Measurements from ENCODE around the gene PRR7.
"Not testable (repeated sequence)": the region's sequence is repeated elsewhere in the genome, so short reads cannot be mapped to it uniquely, and the experiment has no call there.

The PRR7 gene, protein sequence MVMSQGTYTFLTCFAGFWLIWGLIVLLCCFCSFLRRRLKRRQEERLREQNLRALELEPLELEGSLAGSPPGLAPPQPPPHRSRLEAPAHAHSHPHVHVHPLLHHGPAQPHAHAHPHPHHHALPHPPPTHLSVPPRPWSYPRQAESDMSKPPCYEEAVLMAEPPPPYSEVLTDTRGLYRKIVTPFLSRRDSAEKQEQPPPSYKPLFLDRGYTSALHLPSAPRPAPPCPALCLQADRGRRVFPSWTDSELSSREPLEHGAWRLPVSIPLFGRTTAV

DNA sequence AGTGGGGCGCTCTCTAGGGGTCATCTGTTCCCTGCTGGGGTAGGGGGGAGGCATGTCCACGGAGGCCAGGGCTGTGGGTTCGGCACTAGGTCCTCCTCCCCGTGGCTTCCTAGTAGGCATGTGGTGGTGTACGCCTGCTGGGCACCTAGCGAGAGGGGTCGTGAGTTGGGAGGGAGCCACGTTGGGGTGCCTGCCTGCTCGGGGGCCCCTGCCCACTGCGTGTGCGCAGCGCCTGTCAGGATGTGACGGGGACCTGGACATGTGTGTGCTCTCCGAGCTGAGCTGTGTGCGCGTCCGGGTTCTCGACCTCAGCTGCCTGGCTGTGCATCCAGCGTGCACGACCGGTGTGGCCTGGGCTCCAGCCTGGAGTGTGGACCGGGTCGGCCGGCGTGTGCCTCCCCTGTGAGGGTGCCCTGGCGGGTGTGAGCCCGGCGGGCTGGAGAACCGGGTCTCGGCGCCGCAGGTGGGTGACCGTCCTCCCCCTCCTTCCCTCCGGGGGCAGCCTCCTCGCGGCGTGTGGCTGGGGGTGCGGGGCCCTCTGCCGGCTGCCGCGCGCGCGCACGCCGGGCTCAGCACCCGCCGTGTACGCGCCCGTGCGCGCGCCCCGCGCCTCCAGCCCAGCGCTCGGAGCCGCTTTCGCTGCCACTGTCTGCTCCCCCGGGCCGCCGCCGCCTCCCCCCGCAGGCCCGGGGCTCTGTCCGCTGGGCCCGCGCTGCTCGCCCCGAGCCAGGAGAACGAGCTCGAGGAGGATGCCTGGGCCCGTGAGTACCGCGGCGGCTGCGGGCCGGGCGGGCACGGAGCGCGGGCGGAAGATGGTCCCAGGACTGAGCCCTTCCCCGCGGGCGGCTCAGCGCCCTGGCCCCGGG lies at the start of gene PRR7:
Gene PRR7, plus strand, starts transcription at position 615 of the 866 bp plus-strand sequence. CDS start 8,254 bp downstream, outside the sequence.
- FAIRE-seq (no peak), DNase-seq (ENCODE audit: low spot score) (peak; percentile 49)

DNA sequence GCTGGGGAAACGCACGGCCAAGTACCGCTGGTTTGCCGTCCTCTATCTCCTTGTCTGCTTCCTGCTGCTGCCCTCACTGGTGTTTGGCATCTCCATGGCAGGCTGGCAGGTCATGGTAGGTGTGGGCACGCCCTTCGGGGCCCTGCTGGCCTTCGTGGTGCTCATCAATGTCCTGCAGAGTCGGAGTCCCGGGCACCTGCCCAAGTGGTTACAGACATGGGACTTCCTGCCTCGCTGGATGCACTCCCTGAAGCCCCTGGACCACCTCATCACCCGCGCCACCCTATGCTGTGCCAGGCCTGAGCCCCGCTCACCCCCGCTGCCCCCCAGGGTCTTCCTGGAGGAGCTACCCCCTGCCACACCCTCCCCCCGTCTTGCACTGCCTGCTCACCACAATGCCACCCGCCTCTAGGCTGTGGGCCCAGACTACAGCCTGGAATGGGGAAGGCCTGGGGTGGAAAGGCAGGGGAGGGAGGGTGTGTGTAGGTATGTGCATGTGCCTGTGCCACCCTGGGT lies 48.7 kb upstream of the PRR7 start:
- DNase-seq (ENCODE audit: low spot score) (no peak), FAIRE-seq (no peak)

DNA sequence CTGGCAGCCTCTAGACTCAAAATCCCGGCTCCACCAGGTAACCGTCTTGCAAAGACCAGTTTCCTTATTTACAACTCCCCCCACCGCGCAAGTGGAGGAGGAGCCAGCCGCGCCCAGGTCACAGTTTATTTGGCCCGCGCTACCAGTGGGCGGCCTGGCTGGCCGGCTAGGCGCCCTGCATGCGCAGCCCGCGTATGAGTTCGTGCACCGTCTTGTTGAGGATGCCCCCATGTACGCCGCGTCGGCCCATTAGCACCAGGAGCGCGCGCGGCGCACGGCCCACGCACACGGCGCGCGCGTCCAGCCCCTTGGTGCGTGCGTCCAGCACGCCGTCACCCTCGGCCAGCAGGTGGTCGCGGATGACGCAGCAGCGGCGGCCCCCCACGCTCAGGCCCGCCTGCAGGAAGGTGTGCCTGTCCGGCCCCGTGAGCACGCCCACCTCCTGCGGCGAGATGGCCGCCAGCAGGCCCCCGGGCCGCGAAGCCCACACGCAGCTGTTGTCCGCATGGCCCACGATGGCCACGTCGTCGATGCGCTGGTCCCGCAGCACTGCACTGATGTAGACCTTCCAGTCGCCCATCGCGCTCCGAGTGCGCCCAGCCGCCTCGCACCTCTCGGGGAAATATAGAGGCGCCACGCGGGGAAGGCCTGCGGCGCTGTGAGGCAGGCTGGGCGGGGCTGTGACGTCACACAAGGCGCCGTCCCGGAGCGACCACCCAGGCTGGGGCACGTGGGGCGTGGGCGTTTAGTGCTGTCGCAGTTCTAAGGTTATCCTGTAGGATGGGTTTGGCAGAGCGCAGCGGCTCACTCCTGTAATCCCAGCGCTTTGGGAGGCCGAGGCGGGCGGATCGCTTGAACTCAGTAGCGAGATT lies 46.4 kb upstream of the PRR7 start, which contains the start of gene PFN3:
Gene PFN3, minus strand, starts transcription at position 665 of the 872 bp plus-strand sequence. Its CDS starts 85 bp downstream, at position 580.
- no peak for FAIRE-seq
- no peak for DNase-seq (ENCODE audit: low spot score)

DNA sequence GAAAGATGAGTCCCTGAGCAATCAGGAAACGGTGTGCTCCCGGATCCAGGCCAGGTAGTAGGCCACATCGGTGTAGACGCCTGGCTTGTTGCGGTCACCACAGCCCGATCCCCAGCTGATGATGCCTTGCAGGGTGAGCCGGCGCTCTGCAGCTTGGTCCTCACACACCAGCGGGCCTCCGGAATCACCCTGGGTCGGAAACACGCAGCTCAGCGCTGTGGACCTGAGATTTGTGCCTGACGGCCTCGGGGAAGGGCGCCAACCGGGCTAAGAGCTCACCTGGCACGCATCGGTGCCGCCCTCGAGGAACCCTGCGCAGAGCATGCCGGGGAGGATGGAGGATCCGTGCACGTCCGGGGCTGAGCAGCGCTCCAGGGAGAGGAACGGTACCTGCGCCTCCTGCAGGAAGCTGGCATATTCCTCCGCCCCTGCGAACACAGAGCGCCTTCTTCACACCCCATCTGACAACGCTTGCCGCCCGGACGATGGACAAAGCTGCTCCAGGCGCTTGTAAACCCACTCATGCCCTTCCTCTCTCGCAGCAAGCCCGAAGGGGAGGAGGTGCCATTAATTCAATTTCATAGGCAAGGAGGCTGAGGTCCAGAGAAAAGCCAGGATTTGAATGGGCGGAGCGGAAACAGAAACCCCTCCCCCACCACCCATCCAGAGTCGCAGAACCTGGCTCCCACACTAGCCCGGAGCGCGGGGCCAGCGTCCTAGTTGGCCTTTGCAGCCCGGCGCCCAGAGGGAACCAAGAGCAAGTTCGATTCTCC lies 44.2 kb upstream of the PRR7 start:
- no peak for FAIRE-seq
- peak; percentile 64 for DNase-seq (ENCODE audit: low spot score)

DNA sequence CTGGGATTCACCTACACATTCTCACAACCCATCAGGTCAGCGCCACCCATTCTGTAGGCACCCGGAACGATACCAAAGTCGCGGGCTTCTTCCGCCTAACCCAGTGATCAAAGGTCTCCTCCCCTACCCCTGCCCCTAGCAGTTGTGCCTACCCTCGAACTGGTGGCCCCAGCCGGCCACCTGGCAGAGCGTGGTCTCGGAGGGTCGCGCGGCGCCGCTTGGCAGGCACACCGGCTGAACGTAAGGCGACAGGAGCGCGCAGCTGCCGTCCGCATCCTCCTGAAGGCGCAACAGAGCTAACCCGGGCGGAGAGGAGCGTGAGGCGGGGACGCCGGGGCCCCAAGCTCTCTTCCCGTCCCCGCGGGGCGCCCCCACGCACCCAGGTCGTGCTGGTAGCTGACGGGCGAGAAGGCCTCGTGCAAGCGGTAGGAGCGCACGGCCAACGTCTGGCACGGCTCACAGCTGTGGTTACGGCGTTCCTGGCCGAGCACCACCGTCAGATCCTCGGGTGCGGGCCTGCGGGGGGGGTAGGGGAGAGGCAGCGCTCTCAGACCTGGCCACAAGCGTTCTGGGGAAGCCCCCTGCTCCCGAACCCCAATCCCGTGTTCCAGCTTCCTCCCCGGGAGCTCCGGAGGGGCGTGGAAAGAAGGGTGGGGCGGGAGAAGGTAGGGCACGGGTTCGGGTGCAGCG lies 43.4 kb upstream of the PRR7 start:
- DNase-seq (ENCODE audit: low spot score) (no peak), FAIRE-seq (no peak)

DNA sequence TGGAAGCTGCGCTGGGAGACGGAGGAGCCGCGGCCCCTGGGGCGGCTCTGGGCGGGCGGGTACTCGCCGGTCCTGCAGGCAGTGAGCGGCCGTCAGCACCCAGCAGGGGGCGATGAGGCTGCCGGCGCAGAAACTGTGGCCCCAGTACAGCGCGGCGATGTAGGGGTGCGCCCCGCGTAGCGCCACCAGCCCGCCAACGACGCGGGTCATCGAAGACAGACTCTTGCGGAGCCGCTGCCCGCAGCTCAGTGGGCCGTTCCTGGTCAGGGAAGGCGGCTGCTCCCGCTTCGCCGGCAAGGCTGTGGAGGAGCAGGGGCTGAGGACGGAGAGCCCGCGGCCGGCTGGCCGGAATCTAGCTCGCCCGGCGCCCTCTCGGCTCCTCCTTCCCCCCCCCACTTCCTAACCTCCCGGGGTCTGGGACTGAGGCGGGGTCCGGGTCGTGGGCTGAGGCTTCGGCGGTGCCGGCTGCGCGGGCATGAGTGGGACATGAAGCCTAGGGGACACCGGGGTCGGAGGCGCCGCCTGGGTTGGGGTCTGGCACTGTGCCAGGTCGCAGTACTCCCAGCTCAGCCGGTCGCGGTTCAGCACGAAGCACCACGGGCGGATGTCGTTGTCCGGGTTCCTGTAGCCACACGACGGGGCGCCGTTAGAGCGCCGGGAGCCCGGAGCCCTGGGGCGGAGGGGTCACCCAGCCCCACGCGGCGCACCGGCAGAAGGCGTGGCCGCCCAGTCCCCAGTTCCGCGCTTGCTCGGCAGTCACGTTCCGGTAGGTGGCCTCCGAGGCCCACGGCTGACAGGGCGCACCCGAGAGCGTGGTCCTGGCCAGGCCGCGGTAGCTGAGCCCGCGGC lies 42.6 kb upstream of the PRR7 start:
- peak; percentile 77 for DNase-seq (ENCODE audit: low spot score)
- no peak for FAIRE-seq

DNA sequence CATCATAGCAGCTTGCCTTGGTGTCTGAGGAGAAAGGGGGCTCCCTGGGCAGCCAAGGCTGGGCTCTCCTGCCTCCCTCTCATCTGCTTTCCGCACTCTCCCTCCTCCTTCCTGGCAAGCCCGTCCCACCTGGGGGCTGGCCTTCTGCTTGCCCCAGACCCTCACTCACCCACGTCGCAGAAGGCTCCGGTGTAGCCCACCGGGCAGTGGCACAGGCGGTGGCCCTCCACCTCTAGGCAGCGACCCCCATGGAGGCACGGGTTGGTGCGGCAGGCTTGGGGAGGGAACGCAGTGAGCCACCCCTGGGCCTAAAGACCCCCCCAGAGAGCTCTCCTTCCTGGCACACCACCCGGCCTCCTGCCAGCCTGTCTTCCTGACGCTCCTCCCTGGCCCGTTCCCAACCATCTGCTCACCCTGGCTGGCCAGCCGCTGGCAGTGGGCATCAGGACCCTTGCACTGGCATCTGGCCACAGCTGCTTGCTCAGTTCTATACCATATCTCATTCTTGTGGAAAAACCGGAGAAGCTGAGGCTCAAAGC lies 41.9 kb upstream of the PRR7 start:
- no peak for FAIRE-seq
- DNase-seq (ENCODE audit: low spot score), result no peak

DNA sequence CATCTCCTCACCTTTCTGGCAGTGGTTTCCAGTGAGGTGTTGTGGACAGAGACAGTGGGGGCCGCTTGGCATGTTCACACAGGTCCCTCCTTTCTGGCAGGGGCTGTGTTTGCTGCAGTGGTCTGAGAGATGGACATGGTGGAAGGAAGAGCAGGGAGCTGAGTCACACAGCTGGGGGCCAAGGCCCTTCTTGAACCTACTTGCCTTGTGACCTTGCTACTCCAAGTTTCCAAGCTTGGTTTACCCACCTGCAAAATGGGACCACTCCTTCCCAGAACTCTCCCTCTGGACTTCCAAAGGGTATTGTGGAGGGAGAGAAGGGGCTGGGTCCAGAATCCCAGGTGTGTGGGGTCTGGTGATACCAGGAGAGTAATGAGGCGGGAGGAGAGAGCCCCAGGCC lies 41.3 kb upstream of the PRR7 start:
- DNase-seq (ENCODE audit: low spot score), result no peak
- no peak for FAIRE-seq

DNA sequence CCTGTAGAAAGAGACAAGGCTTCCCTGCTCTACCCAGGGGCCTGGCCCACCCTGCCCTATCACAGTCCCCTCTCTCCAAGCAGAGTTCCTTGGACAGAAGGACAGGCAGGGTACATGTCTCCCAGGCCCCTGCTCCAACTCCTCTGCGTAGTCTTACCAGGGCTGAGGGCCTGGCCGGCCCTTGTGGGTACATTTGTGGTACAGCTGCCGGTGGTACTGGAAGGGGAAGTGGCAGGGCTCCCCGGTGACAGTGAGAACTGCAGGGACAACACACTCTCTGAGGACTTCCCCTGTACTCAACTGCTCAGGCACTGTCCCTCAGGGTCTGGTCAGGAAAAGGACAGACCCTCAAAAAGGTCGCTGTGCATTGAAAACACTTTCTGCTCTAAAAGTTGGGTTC lies 40.8 kb upstream of the PRR7 start:
- FAIRE-seq (no peak), DNase-seq (ENCODE audit: low spot score) (no peak)

DNA sequence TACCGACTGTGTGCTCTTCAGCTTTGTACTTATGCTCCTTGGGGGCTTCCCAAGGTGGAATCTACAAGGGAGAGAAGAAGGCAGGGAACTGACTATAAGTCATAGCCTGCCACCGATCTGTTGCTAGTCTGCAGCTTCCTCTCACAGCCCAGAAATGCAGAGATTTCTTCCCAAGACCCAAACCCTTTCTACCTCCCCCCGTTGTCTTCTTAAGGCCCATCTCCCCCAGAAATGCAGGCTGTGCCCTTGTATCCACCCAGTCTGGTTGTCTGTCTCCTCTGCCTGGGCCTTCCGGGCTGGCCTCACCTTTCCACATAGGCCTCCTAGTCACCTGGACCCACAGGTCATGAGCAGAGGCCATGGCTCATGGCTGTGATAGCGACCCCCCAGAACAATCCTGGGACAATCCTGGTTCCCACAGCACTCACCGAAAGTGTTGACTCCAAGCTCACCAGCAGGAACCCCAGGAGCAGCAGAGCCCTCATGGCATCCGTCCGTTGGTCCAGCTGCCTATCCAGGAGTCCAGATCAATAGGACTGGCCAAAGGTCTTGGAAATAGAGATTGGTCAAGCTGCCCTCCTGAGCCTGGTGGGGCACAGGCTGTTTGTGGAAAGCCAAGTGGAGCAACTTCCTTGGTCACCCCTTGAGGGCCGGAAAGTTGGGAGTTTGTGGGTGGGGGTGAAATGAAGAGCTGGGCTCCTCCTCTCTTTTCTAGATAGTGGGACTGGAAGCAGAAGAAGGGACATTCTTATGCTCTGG lies 37.4 kb upstream of the PRR7 start, which contains the start of gene F12:
Gene F12, minus strand, starts transcription at position 522 of the 759 bp plus-strand sequence. Its CDS starts 37 bp downstream, at position 485.
- FAIRE-seq, result no peak

DNA sequence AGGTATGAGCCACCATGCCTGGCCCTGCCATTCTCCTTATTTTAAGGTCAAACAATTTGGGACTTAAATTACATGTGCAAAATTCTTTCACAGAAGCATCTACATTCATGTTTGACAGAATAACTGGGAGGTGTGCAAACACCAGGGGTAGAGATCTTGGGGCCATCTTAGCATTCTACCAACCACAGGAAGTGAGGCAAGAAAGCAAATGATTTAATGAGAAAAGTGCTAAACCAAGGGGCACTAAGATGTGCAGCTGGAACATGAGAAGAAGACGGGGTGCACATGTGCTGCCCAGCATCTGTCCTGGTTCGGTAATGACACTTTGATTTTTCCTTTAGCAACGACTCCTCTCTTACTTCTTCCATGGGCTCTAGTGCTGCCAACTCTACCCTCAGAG lies 36.0 kb upstream of the PRR7 start:
- no peak for FAIRE-seq
- no peak for DNase-seq (ENCODE audit: low spot score)

More for the DNA sequence above, 37.4 kb upstream of the PRR7 start, which contains the start of gene F12:
- DNase-seq (ENCODE audit: low spot score), result no peak

DNA sequence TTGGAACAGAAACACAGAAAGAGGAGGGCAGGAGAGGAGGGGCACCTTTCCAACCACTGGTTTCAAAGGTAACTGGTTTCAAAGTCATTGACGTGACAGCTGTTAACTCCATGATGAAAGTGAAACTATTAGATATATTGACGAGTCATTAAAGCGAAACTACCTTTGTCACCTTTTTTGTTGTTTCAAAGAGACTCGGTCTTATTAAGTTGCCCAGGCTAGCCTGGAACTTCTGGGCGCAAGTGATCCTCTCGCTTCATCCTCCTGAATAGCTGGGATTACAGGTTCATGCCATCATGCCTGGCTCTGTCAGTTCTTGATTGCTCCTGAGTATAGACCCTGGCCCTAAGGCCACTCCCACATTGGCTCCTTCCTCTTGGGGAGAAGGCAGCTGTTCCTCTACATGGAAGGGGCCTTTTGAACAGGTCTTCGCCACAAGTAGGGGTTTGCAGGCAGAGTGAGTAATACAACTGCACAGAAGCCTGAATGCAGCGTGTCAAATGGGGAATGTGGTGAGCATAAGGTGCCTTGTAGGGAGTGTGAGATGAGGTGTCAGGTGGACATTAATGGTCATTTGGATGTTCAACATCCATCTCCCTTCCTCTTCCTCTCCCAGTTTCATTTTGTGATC lies 33.9 kb upstream of the PRR7 start:
- no peak for DNase-seq (ENCODE audit: low spot score)
- no peak for FAIRE-seq

DNA sequence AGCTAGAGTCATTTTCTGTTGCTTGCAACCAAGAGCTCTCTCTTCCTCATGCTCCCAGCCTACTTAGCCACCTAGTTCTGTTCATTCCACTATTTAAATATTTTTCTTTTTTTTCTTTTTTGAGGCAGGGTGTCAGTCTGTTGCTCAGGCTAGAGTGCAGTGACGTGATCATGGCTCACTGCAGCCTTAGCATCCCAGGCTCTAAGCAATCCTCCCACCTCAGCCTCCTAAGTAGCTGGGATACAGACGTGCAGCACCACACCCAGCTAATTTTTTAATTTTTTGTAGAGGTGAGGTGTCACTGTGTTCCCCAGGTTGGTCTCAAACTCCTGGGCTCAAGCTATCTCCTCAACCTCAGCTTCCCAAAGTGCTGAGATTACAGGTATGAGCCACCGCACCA lies 32.1 kb upstream of the PRR7 start:
- no peak for FAIRE-seq
- no peak for DNase-seq (ENCODE audit: low spot score)

DNA sequence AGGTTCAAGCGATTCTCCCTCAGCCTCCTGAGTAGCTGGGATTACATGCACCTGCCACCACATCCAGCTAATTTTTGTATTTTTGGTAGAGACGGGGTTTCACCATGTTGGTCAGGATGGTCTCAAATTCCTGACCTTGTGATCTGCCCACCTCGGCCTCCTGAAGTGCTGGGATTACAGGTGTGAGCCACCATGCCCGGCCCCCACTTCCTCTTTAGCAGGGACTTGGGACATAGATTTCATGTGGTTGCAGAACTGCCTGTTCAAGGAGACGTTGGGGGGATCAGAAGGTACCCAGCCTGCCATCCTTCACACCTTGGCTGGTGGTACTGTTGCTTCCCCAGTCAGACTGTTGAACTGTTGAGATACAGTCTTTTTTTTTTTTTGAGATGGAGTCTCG lies 29.5 kb upstream of the PRR7 start:
- DNase-seq (ENCODE audit: low spot score); FAIRE-seq: not testable (repeated sequence)

DNA sequence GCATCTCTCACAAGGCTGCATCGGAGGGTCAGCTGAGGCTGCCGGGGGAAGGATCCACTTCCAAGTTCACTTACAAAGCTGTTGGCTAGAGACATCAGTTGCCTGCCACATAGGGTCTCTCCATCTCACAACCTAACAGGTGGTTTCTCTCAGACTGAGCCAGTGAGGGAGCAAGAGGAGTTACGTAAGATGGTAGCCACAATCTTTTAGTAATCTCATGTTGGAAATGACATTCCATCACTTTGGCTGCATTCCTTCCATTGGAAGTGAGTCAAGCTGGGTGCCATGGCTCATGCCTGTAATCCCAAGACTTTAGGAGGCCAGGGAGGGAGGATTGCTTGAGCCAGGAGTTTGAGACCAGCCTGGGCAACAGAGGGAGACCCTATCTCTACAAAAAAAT lies 27.6 kb upstream of the PRR7 start:
- FAIRE-seq (no peak), DNase-seq (ENCODE audit: low spot score) (no peak)

DNA sequence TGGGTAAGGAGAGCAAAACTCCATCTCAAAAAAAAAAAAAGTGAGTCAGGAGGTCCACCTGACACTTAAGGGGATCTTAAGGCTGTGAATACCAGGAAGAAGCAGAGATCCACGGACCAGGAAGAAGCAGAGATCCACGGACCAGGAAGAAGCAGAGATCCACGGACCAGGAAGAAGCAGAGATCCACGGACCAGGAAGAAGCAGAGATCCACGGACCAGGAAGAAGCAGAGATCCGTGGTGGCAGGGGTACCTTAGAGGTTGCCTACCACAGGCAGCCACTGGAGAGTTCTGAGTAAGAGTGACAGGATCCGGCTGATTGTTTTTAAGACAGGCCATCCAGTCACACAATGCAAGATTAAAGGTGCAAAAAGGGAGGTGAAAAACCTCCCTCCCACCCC lies 26.1 kb upstream of the PRR7 start:
- DNase-seq (ENCODE audit: low spot score); FAIRE-seq: not testable (repeated sequence)

DNA sequence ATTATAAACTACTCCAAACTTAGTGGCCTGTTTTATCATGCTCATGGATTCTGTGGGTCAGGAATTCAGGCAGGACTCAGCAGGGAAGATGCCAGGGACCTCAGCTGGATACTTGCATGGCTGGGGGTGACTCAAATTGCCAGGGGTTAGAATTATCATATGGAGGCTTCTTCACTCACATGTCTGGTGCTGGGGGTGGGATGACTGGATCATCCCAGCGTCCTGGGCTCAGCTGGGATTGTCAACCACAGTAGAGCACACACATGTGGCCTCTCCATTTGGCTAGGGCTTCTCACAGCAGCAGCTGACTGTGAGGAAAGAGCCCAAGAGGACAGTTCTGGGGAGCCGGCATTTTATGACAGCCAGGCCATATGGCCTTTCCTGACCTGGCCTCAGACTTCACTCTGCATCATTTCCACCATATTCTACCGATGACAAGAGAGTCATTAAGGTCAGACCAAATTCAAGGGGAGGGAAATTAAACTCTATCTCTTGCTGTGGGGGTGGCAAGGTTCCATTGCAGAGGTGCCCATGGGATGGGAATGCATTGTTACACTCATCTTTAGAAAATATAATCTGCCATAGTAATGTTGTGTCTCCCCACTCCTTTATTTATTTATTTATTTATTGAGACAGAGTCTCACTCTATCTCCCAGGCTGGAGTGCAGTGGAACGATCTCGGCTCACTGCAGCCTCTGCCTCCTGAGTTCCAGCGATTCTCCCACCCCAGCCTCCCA lies 25.4 kb upstream of the PRR7 start:
- FAIRE-seq, result no peak
- DNase-seq (ENCODE audit: low spot score), result no peak

All from RCC 7860 (cell line).